Fibroblast of villous mesenchyme (primary cell): ENCODE results near the gene RAPGEF1. TPM values are rescaled to one million over a fixed set of nuclear protein-coding genes. Genes with fewer than 3 reads are reported as not detected.
"Not testable (repeated sequence)": the region's sequence is repeated elsewhere in the genome, so short reads cannot be mapped to it uniquely, and the experiment has no call there.

Source experiments
- DNase-seq: peaks from one replicate; pipeline ENCODE4 v3.0.0-alpha.2; 2010; ENCODE audit warnings: low read depth
- H3K4me3 ChIP-seq: 2 replicates; pipeline ENCODE4 v1.5.1; 2011; ENCODE audit warnings: low read depth, mild to moderate bottlenecking, low read length
- total RNA-seq: library from RNA; depleted of rRNA; stranded (reverse); fragments of >200 nt; gene quantifications from 2 replicates; pipeline ENCODE4 v1.2.3, GENCODE V29; 2012
- TF ChIP-seq, protein P1 (sequence below): IDR thresholded peaks from 2 replicates; pipeline ENCODE4 v1.5.1; 2012; ENCODE audit warnings: low read depth, mild to moderate bottlenecking, low read length; ENCODE audit not compliant: insufficient read depth

RAPGEF1 gene
- total RNA-seq, 1 donor, result 22.9 TPM

DNA sequence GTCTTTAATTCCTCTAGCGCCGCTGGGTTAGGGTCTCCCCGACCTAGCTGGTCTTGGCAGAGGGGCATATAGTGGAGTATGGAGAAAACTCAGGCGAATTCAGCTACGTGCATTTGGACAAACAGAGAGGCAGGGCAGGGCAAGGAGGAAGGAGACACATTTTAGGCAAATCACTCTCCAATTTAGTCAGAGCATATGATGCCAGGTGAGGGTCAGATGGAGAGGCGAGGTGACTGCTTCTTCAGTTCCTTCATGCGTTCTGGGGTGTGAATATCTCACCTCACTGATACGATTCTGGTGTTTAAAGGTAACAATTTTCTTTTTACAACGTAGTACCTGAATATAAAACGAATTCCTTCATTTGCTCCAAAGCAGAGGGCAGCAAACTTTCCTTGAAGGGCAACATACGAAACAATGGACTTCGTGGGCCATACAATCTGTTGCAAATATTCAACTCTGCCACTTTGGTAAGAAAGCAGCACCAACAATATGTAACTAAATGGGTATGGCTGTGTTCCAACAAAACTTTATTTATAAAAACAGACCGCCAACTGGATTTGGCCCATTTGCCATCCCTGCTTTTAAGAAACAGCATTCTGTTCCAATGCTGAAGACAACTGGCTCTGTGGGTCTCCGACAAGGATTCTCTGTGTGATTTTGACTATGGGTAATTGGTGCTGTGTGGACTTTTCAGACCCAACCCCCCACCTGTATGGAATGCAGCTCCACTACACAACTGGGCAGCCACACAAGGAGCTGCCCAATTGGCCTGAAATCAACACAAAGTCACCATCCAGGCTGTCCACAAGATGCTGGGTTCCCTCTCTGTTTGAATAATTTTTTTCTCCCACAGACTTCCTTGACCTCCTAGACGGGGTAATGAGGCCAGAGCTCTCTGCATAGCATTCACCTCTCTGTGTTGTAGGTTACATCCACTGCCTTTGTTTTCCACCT is 53.8 kb downstream of the RAPGEF1 start:
- no peak for DNase-seq
- TF ChIP-seq, protein P1, sequence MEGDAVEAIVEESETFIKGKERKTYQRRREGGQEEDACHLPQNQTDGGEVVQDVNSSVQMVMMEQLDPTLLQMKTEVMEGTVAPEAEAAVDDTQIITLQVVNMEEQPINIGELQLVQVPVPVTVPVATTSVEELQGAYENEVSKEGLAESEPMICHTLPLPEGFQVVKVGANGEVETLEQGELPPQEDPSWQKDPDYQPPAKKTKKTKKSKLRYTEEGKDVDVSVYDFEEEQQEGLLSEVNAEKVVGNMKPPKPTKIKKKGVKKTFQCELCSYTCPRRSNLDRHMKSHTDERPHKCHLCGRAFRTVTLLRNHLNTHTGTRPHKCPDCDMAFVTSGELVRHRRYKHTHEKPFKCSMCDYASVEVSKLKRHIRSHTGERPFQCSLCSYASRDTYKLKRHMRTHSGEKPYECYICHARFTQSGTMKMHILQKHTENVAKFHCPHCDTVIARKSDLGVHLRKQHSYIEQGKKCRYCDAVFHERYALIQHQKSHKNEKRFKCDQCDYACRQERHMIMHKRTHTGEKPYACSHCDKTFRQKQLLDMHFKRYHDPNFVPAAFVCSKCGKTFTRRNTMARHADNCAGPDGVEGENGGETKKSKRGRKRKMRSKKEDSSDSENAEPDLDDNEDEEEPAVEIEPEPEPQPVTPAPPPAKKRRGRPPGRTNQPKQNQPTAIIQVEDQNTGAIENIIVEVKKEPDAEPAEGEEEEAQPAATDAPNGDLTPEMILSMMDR, result no peak

DNA sequence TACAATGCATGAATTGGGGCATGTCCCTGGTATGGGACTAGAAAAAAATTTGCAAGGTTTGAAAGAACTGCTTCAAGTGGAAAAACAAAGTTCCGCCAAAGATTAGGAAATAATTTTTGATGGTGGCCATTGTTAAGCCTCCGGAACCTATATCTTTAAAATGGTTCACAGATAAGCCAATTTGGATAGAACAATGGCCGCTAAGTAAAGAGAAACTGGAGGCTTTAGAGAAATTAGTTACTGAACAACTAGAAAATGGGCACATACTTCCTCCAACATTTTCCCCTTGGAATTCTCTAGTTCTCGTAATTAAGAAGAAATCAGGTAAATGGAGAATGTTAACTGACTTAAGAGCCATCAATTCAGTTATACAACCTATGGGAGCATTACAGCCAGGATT is 56.8 kb downstream of the RAPGEF1 start:
- not testable (repeated sequence) for H3K4me3 ChIP-seq, DNase-seq

More for the DNA sequence above, 53.8 kb downstream of the RAPGEF1 start:
- H3K4me3 ChIP-seq, result no peak overlapping the region

DNA sequence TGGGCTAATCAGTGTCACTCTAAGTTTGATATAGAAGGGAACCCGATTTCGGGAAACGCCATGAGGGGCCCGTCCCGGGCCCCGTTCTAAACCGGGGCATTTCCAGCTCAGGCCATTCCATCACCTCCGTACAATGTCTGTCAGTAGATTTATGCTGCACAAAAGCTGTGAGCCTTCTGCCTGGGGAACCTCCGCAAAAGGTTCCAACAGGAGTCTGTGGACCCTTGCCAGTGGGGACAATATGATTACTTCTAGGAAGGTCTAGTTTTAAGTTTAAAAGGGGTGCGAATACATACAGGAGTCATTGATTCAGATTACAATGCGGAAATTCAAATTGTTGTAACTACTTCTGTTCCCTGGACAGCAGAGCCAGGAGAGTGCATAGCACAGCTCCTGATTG is 57.6 kb downstream of the RAPGEF1 start:
- TF ChIP-seq, protein P1, result no peak

DNA sequence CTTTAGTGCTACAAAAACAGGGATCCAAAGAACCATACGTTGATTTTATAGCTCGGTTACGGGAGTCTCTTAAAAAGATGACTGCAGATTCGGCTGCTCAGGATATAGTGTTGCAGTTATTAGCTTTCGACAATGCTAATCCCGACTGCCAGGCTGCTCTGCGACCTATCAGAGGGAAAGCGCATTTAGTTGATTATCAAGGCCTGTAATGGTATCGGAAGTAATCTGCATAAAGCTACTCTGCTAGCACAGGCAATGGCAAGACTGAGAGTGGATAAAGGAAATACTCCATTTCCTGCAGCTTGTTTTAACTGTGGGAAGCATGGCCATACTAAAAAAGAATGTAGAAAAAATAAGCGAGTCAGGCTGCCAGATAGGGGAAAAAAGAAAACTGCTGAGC is 58.0 kb downstream of the RAPGEF1 start:
- H3K4me3 ChIP-seq, DNase-seq: not testable (repeated sequence)

More for the DNA sequence above, 57.6 kb downstream of the RAPGEF1 start:
- no peak for DNase-seq
- H3K4me3 ChIP-seq, result no peak overlapping the region

DNA sequence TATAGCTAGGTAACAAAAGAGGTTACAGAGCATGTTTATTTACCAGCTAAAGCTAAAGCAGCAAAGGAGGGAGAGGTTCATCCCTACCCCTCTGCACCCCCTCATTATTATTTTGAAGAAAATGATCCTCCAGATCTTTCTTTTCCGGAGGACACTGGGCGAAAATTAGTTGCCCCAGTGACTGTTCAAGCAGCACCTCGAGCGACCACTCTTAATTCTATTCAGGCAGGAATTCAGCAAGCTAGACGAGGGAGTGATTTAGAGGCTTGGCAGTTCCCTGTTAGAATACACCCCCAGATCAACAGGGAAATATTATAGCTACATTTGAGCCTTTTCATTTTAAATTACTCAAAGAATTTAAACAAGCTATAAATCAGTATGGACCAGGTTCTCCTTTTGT is 58.8 kb downstream of the RAPGEF1 start:
- not testable (repeated sequence) for H3K4me3 ChIP-seq, DNase-seq

DNA sequence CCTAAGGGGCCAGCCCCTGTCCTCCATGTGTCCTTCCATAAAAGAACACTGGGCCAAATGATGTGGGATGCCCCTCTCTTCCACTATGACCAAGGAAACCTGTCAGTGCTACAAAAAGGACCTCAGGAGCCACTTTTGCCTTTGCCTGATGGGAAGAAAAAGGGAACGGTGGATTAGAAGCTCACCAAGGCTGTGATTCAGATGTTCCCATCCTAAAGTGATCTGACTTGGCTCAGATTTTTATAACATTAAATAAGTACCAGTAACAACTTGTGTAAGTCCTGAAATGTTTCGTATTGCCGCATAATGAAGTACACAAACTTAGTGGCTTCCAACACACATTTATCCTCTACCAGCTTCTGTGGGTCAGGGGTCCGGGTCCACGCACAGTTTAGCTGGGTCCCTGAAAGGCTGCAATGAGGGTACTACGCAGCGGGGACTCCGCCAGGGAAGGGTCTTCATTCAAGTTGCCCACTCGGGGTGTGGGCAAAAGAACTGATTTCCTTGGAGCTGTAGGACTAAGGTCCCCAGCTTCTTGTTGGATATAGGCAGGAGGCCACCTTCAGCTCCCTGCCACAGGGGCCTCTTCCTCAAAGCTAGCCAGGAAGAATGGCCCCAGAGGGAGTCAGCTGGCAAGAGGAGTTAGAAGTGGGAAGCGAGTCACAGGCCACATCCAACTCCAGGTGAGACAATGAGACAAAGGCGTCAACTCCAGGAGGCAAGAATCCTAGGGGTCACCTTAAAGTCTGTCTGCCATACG is 60.4 kb downstream of the RAPGEF1 start:
- no peak overlapping the region for H3K4me3 ChIP-seq
- no peak for DNase-seq
- TF ChIP-seq, protein P1, result no peak

DNA sequence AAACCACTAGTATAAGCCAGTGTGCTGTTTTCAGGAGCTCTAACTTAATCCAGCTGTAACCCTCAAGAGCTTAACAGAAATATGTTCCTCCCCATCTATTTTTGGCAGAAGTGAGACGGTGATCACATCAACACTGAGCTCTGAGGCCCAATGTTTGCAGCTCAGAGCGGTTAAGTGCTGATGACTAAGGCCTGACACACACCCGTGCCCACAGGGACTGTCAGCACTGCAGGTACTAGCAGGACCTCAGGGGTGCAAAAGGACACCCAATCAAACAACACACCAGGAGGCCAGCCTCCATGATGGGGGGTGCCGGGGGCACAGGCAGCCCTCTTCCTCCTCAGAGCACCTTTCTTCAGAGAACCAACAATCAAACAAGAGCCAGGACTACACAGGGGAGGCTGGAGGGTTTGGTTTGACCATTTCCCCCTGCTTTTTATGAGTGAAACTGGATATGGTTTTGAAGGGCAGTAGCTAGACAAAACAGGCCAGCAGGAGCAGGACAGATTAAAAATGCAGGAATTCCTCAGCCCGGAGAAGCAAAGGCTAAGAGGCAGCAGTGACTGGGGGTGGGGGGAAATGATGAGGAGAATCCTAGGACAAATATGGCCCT is 61.3 kb downstream of the RAPGEF1 start:
- TF ChIP-seq, protein P1, result no peak
- peak; percentile 95 for DNase-seq
- peak overlapping the region; percentile 12 for H3K4me3 ChIP-seq
